ENCODE measurements around the gene PHOX2A.

DNA sequence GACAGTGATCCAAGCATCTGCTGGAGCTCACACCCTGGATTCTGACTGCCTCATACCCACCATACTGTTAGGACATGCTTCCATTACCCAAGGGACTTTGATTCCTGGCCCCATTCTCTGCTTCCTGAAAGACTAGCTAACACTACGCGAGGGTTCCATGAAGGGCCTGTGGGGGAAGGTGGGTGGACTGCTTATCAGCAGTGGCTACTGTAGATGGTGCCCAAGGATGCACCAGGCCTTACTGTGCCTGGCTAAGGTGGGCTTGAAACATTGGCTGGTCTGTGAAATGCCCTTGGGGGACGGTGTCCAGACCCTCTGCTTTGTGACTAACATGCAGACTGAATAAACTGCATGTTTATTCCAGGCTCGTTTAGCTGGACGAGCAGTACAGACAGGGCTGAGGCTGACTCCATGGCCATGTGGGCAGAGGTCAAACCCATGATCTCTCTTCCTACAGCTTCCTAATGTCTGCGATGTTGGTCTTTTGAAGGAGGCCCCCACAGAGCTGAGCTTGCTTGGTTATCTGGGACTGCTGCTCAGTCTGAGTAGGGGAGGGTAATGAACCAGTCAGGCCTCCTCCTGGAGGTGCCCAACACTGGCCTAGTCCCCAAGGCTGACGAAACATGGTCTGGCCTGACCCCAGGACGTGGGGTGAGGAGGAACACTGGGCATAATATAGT, 48.3 kb upstream of the PHOX2A start:
- TF ChIP-seq, protein P1, sequence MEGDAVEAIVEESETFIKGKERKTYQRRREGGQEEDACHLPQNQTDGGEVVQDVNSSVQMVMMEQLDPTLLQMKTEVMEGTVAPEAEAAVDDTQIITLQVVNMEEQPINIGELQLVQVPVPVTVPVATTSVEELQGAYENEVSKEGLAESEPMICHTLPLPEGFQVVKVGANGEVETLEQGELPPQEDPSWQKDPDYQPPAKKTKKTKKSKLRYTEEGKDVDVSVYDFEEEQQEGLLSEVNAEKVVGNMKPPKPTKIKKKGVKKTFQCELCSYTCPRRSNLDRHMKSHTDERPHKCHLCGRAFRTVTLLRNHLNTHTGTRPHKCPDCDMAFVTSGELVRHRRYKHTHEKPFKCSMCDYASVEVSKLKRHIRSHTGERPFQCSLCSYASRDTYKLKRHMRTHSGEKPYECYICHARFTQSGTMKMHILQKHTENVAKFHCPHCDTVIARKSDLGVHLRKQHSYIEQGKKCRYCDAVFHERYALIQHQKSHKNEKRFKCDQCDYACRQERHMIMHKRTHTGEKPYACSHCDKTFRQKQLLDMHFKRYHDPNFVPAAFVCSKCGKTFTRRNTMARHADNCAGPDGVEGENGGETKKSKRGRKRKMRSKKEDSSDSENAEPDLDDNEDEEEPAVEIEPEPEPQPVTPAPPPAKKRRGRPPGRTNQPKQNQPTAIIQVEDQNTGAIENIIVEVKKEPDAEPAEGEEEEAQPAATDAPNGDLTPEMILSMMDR (IDR thresholded peaks at IDR 0.05; ENCODE audit: low read depth, low read length): no peak
- no peak for TF ChIP-seq EZH2phosphoT487 (IDR thresholded peaks at IDR 0.05; ENCODE audit: low read depth)

Measured in OCI-LY3 (cell line).